HG03442 (cell line): ENCODE data around the gene MAP3K4.
A peak's percentile ranks its signal among the peaks of the same experiment; 100 is the strongest.
"Not testable (repeated sequence)": the region's sequence is repeated elsewhere in the genome, so short reads cannot be mapped to it uniquely, and the experiment has no call there.

Source experiments
- ATAC-seq: cut with Tn5 transposase; IDR thresholded peaks from one replicate; pipeline ENCODE4 v1.9.1; 2021; ENCODE audit warnings: mild to moderate bottlenecking, moderate library complexity; ENCODE audit not compliant: unreplicated experiment

Gene MAP3K4

GRCh38 chr6:160972111-160972510 is 19.5 kb upstream of the MAP3K4 start:
- peak; percentile 71 for ATAC-seq

DNA sequence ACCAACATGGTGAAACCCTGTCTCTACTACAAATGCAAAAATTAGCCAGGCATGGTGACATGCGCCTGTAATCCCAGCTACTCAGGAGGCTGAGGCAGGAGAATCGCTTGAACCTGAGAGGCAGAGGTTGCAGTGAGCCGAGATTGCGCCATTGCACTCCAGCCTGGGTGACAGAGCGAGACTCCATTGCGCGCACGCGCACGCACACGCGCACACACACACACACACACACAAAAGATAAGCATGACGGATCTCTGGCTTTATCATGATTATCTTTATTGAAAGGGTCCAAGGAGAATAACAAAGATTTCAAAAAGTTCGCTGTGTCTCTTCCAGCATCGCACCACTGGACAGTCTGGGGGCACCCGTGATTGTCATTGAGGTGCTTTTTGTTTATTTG is 19.0 kb upstream of the MAP3K4 start:
- ATAC-seq = not testable (repeated sequence)

DNA sequence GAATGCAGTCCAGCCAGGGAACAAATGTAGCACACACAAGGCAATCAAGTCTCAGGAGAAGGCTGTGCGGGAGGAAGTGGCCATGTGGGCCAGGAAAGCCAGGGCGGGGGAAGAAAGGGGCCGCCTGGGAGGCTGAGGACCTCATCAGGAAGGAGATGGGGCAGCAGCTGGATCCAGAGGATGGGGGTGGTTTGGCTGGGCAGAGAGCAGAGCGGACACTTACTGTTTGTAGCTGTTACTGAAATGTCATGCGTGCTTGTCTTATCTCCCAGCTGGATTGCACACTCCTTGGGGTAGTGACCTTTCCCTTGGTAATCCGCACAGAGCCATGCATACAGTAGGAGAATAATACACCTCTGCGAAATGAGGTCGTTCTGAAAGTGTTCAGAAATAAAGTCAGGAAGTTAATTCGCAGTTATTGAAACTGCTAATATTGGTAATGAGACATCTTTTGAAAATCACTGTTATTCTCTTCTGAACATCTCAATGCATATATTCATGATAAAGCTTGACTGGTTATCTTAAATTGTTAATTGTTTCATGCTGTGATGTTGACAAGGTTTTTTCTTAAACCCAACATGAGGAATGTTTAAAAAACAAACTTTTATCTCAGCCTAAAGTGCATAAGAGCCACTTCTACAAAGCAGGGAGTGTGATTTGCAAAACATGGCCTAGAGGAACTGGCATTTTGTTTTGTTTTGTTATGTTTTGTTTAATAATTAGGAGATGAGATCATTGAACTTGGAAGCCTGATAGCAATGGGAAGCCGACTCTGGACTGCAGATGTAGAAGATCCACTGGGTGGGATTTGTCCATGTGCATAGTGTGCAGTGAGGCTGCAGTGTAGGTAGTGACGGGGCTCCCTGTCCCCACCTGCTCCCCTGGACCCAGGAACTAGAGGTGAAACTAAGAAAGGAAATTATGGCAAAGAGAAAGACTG is 18.0 kb upstream of the MAP3K4 start:
- no peak for ATAC-seq

- no peak for ATAC-seq
Measured at GRCh38 chr6:160974304-160974771, 17.2 kb upstream of the MAP3K4 start.

DNA sequence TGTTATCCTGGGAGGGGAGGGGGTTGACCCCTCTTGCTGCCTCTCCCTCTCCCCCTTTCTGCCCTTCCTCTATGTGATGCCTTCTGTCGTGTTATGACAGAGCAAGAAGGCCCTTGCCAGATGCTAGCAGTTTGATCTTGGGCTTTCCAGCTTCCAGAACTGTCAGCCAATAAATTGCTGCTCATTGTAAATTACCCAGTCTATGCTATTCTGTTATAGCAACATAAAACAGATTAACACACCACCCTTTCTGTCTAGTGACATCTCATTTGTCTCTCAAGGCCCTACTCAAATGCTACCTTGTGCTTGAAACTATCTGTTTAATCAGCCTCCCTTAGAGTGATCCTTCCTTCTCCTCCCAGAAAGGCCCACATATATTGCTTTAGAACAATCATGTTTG is 16.4 kb upstream of the MAP3K4 start:
- ATAC-seq = no peak

DNA sequence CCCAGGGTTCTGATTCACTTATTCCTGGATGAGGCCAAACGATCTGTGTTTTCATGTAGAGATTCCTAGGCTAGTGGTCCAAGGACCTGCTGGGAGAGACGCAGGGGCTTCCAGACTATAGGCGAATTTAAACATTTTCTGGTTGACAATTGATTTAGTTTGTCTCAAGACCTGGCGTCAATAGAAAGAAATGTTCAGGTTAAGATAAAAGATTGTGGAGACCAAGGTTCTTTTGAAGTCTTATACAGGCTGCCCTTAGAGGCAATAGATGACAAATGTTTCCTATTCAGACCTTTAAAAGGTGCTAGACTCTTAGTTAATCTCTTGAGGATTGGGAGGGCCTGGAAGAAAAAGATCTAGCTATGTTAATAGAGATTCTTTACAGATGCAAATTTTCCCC is 15.6 kb upstream of the MAP3K4 start:
- not testable (repeated sequence) for ATAC-seq

DNA sequence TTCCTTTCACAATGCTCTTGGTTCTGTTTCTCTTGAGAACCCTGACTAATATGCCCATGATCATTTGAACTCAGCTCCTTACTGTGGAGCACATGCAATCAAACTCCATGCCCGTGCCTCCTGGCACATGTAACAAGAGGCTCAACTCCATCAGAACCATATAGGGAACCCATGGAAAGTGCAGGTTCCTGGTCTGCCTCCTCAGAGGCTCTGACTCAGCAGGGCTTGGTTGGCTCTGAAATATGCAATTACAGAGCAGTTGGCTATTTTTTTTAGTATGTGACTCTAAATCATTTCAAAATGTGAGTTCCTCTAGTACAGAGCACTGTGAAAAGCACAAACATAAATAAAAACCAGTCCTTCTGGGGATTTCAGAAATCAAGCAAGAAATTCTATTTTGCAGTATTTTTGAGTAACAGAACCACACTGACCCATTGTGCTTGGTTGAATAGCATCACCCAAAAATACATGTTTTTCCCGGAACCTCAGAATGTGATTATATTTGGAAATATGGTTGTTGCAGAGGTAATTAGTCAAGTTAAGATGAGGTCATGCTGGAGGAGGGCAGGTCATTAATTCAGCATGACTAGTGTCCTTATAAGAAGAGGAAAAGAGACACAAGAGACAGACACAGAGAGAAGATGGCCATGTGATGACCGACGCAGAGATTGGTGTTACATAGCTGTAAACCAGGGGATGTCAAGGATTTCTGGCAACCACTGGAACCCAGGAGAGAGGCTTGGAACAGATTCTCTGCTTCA is 13.2 kb upstream of the MAP3K4 start:
- ATAC-seq = no peak

DNA sequence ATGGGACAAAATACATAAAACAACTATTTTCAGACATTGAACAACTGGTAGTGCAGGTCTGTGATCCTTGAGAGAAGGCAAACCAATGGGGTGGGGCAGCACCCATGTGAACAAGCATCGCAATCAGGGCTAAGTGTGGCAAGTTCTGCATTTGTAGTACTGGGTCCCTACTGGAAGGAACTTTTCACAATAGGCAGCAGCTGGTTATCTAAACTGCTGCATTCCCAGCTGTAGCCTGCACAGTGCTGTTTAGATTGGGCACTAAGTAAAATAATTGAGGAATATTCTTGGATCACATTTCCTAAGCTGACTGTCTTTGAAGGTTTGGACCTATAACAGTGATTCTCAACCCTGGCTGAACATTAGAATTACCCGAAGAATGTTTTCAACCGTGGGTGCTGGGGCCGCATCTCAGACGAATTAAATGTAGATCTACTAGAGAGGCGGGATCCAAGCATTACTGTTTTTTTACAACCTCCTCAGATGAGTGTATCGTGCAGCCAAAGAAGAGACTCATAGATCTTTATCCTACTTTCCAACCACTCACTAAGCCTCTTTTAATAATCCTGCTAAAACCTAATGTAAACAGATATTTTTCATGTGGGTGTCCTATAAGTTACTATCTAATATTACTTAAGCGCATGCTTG is 12.4 kb upstream of the MAP3K4 start:
- no peak for ATAC-seq

DNA sequence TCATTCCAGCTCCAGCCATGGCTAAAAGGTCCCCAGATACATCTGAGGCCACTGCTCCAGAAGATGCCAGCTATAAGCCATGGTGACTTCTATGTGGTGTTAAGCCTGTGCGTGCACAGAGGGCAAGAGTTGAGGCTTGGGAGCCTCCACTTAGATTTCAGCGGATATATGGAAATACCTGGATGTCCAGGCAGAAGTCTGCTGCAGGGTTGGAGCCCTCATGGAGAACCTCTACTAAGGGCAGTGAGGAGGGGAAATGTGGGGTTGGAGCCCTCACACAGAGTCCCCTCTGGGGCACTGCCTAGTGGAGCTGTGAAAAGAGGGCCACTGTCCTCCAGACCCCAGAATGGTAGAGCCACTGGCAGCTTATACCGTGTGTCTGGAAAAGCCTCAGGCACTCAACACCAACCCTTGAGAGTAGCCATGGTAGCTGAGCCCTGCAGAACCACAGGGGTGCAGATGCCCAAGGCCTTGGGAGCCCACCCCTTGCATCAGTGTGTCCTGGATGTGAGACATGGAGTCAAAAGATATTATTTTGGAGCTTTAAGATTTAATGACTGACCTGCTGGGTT is 8.1 kb upstream of the MAP3K4 start:
- not testable (repeated sequence) for ATAC-seq

DNA sequence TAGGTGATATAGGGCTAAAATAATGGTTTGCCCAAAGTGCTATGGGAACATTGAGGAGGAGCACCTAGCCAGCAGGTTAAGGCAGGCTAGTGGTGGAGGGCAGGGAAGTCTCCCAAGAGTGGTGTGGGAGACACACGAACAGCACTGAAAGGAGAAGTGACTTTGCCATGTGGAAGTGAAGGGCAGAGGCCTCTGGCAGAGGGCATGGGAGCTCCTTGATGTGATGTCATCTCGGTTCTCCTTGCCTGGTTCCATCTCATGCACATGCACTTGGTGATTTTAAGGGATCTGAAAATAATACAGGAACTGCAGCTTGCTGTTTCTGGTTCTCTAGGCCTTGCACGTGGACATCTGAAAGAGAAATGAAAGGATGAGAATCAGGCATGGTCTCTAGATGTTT is 4.7 kb upstream of the MAP3K4 start:
- no peak for ATAC-seq

DNA sequence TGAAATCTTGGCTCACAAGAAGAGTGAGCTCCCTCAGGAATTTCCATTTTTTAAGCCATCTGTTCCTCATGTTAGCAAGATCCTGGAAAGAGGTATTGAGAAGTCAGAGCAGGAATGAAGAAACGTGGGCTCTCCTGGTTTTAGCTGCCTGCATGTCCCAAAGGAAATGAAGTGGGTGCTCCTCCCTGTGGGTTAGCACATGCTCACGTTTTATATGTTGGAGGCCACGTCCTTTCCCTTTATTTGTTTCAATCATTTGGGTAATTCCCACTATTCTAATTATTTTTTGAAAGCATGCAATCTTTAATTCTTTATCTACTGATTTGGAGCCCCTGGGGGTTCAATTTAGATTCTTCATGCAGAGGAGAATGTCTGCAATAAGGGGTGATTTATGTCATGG is 4.3 kb upstream of the MAP3K4 start:
- no peak for ATAC-seq

DNA sequence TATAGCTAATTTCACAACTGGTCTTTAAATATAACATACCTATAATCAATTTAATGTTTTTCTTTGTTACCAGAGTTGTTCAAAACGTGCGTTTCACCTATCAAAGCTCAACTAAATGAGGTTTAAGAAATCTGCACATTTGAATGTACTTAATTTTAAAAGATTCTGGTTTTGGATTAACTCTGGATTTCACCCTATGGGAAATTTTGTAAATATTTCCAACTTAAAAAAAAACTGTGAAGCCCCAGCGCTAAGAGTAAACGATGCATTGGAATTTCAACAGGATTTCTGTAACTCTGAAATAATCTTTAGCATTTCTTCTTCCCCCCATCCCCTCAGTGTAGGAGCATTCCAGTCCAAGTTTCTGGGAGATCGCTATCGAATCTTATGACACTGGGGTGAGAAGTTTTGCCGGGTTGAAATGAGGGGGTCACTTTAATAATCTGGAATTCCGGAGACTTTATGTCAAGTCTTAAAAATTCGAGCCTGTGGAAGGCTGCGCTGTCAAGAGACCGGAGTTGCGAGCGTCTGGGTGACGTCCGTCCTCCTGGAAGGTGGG is 643 bp upstream of the MAP3K4 start:
- ATAC-seq = no peak

DNA sequence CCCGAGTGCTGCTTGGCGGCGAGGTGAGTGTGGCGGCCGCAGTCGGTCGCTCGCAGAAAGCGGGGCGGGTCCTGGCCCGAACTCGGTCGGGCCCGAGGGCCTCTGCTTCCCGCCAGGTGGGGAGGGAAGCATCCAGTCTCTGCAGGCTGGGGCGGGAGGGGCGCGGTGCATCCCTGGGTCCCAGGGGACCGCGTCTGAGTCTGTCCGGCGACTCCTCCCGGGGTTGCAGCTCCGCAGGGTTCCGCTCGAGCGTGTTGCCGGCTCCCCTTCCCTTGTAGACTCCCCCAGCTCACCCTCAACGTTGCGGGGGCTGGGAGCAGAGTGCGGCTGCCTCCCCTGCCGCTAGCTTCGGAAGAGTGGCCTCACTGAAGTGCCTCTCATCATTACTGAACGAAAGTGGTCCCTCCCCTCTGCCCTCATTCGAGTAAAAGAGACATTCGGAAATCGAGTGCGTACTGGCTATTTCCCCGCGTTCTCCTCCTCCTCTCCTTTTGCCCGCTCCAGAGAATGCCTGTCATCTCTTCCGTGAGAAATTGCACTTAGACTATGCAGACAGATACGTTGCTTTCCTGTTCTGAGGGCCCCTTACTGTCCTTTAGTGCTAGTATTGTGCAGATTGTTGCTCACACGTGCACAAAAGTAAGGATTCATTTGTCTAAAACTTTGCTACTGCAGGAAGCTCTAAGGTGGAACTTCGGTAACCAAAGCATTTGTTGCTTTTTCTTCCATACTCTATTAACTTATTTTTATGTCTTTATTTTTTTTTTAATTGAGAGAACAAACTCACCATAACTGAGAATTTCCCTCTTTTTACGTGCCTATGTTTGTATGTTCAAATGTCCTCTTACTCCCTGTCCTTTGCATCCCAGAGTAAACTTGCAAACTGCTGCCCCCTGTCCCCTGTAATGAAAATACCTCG is 751 bp downstream of the MAP3K4 start:
- ATAC-seq = peak; percentile 39

DNA sequence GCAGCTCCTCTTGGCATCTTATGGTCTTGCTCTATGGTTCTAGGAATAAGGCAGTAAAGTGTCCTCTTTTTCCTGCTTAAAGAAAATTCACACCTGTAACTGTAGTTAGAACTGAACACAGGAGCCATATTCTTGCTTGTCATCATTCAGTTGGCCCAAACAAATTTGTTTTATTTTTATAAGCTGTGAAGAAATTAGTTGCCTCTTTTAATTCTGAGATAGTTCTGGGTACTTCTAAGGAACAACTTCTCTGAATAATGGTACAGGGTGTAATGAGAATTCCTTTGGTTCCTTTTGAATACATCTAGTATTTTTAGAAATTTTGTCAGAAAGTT is 1.4 kb downstream of the MAP3K4 start:
- ATAC-seq = no peak

GRCh38 chr6:160995271-160995670 is 3.7 kb downstream of the MAP3K4 start:
- ATAC-seq = no peak

DNA sequence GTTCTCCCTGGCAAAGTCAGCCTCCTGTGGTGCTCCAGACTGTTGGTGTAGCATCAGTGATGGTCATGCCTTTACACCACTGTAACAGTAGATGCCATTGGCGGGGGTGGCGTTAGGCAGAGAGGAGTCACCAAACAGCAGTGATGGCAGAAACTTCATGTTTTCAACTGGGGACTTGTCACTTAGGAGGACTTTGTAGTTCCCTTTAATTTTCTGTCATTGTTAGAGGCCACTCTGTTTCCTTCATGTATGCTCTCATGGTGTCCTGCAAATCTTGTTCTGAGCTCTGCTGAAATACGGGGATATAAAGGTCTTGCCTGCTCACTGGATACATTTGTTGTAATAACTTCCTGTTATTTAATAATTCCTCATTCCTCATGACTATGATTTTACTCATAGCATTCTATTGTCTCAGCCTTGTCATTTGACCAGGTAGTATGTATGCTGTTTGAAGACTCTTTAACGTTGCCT is 4.6 kb downstream of the MAP3K4 start:
- ATAC-seq = no peak

DNA sequence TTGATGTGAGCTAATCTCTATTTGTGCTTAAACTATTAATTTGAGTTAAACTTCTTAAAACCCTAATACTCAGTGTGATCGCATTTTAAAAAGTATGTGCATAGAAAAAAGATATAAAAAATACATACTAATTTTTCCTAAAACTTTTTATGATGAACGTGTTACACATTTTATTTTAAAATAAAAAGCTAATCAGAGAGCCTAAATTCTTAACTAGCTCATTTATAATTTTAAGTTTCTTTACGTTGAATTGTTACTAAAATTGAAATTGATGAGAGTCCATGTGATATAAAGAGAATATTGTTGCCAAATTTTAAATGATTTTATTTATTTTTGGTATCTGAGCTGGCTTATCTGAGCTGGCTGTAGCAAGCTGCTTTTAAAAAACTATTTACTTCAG is 6.6 kb downstream of the MAP3K4 start:
- ATAC-seq = no peak

DNA sequence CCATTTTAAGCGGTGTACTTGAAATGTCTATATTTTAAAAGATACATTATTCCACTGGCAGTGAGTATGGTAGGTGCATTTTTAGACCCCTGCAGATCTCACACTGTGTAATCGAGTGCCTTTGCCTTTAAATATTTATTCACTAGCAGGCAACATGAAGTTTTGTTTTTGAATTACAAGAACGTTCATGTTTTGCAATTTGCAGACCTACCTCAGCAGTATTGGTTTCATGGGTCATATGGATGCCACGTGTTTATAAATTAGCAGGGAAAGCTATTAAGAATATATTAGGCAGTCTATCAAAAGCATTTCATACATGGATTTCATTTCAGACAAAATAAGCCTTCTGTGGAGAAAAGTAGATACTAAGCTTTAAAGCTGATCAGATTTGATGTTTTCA is 7.2 kb downstream of the MAP3K4 start:
- no peak for ATAC-seq

GRCh38 chr6:160999516-160999915 is 7.9 kb downstream of the MAP3K4 start:
- ATAC-seq = no peak

DNA sequence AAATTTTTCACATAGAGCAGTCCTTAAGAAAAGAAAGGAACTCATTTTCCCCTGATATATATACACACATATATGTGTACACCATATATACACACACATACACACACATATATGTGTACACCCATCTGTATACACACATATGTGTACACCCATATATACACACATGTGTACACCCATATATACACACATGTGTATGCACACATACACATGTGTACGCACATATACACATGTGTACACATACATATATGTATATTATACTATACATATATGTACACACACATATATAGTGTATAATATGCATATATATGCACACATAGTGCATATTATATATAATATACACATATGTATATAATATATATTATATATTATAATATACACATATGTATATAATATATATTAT is 9.1 kb downstream of the MAP3K4 start:
- no peak for ATAC-seq
